Mucosa of rectum (tissue), 2 donors: ENCODE results near the gene CAPN10.

Source experiments
- H3K27ac ChIP-seq, 2 donors: one replicate each; pipeline ENCODE4 v1.7.0; 2013; ENCODE audit warnings: inconsistent platforms in 2 of 2, low read depth in 2 of 2, low read length in 2 of 2
- H3K27me3 ChIP-seq, 2 donors: one replicate each; pipeline ENCODE4 v1.7.0; 2013; ENCODE audit warnings: low read length in 2 of 2; ENCODE audit not compliant: control insufficient read depth in 2 of 2, insufficient read depth in 2 of 2
- H3K36me3 ChIP-seq, 2 donors: one replicate each; pipeline ENCODE4 v1.7.0; 2013; ENCODE audit warnings: low read length in 2 of 2; ENCODE audit not compliant: control insufficient read depth in 2 of 2, insufficient read depth in 2 of 2
- H3K4me1 ChIP-seq, 2 donors: one replicate each; pipeline ENCODE4 v1.7.0; 2013; ENCODE audit warnings: low read length in 2 of 2, mild to moderate bottlenecking in 1 of 2; ENCODE audit not compliant: control insufficient read depth in 2 of 2, insufficient read depth in 2 of 2
- H3K4me3 ChIP-seq, 2 donors: one replicate each; pipeline ENCODE4 v1.7.0; 2013; ENCODE audit warnings: low read length in 2 of 2
- H3K9ac ChIP-seq, 2 donors: one replicate each; pipeline ENCODE4 v1.7.0; 2013; ENCODE audit warnings: low read length in 2 of 2, low read depth in 1 of 2, mild to moderate bottlenecking in 1 of 2
- H3K9me3 ChIP-seq, 2 donors: one replicate each; pipeline ENCODE4 v1.7.0; 2013; ENCODE audit warnings: low read length in 2 of 2; ENCODE audit not compliant: control insufficient read depth in 2 of 2
- donor health status: healthy.
- donor health status: Normal muscosa, but diverticular disease.

CAPN10 gene

DNA sequence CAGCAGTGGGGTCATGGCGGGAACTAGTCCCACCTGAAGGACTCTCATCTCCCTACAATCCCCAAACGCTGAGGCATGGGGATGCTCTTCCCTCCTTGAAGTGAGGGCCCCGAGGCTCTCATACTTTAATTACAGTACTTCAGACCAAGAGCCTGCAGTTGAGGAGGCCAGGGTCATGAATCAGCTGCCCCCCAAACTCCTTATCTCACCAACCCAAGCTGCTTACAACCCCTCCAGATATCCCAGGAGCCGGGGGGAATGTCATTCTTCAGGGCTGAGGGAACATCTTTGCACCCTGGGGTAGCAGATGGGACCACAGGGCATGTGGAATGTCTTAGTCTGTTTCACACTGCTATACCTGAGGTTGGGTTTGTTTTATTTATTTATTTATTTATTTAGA lies 2.8 kb upstream of the CAPN10 start:
- H3K27ac ChIP-seq = no peak overlapping the region
- no peak overlapping the region for H3K4me3 ChIP-seq
- H3K9me3 ChIP-seq = no peaks in the 10 kb centered on the region
- H3K36me3 ChIP-seq = peaks cover 0 to 3% of the 10 kb centered on the region in 2 donors
- peaks cover 29 to 40% of the 10 kb centered on the region in 2 donors for H3K4me1 ChIP-seq
- H3K27me3 ChIP-seq = no peaks in the 10 kb centered on the region
- H3K9ac ChIP-seq = no peak overlapping the region

DNA sequence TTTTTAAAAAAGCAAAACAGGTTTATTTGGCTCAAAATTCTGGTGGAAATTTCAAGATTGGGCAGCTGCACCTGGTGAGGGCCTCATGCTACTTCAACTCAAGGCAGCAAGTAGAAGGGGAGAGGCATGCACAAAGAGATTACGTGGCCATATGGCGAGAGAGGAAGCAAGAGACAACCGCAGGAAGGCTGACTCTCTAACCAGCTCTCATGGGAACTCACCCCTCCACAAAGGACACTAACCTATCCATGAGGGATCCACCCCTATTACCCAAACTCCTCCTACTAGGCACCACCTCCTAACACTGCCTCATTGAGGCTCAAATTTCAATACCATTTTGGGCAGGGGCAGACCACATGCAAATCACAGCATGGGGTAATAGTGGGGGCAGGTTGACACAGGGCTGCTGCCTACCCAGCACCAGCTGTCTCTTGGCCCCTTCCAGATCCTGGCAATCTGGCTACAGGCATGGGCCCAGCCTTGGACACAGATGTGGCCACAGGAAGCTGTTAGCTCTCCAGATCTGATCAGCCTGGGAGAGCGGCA lies 2.0 kb upstream of the CAPN10 start:
- H3K4me3 ChIP-seq = peak overlapping the region in 1 of 2 donors; percentile 99
- peaks cover 27 to 32% of the 10 kb centered on the region in 2 donors for H3K4me1 ChIP-seq
- peak overlapping the region in 1 of 2 donors; percentile 98 for H3K9ac ChIP-seq

DNA sequence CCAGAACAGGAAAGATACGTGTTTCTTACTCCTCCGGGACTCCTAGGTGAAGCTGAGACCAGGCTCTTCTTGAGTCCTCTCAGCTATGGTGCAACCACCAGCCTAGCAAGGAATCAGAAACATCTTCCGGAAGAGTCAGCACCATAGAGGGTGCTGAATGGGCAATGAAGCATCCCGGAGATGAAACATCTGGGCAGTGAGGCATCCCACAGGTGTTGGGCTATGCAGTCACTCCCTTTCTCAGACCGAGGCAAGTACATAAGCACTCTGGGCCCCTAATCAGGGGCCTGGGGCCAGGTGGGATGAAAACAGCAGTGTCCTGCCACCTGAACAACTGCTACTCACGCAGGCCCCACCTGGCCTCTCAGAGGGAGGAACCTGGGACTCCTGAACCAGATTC lies 1.4 kb upstream of the CAPN10 start:
- no peaks in the 10 kb centered on the region for H3K27me3 ChIP-seq
- H3K27ac ChIP-seq = peak overlapping the region; percentile 8 to 95
- H3K36me3 ChIP-seq = peaks cover 3 to 9% of the 10 kb centered on the region in 2 donors
- H3K4me1 ChIP-seq = peaks cover 26 to 30% of the 10 kb centered on the region in 2 donors
- no peaks in the 10 kb centered on the region for H3K9me3 ChIP-seq
- peak overlapping the region; percentile 86 to 99 for H3K4me3 ChIP-seq
- H3K9ac ChIP-seq = peak overlapping the region; percentile 88 to 98

More for the DNA sequence above, 2.0 kb upstream of the CAPN10 start:
- Histone ChIP-seq H3K9me3 (no peaks in the 10 kb centered on the region), H3K27me3 (no peaks in the 10 kb centered on the region), H3K27ac (peak overlapping the region; percentile 8 to 95), H3K36me3 (peaks cover 0 to 6% of the 10 kb centered on the region in 2 donors)

DNA sequence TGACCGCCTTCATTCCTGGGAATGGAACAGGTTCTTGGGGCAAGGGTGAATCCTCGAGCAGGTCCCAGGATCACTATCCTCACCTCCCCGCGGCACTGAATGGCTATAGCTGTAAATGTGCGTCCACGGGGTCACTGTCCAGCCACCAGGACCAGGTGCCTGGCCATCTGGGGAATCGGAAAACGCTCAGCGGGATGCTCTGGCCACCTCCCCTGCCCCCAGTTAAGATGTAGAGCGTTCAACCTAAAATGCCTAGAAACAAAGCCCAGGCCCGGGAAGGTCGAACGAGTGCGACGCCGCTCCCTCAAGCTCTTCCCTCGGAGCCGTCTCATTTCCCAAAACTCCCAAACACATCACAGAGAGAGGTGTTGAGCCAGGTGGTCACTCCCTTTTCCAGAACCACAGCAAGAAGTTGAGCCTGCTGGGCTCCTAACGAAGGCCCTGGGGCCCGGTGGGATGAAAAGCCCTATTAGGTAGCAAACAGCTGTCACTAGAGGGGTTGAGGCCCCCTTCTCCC lies 795 bp upstream of the CAPN10 start:
- H3K9ac ChIP-seq = peak overlapping the region; percentile 88 to 98
- H3K36me3 ChIP-seq = peaks cover 3 to 11% of the 10 kb centered on the region in 2 donors
- no peaks in the 10 kb centered on the region for H3K27me3 ChIP-seq
- peaks cover 24 to 26% of the 10 kb centered on the region in 2 donors for H3K4me1 ChIP-seq
- peak overlapping the region; percentile 86 to 99 for H3K4me3 ChIP-seq
- H3K27ac ChIP-seq = peak overlapping the region; percentile 85 to 95
- H3K9me3 ChIP-seq = no peaks in the 10 kb centered on the region

DNA sequence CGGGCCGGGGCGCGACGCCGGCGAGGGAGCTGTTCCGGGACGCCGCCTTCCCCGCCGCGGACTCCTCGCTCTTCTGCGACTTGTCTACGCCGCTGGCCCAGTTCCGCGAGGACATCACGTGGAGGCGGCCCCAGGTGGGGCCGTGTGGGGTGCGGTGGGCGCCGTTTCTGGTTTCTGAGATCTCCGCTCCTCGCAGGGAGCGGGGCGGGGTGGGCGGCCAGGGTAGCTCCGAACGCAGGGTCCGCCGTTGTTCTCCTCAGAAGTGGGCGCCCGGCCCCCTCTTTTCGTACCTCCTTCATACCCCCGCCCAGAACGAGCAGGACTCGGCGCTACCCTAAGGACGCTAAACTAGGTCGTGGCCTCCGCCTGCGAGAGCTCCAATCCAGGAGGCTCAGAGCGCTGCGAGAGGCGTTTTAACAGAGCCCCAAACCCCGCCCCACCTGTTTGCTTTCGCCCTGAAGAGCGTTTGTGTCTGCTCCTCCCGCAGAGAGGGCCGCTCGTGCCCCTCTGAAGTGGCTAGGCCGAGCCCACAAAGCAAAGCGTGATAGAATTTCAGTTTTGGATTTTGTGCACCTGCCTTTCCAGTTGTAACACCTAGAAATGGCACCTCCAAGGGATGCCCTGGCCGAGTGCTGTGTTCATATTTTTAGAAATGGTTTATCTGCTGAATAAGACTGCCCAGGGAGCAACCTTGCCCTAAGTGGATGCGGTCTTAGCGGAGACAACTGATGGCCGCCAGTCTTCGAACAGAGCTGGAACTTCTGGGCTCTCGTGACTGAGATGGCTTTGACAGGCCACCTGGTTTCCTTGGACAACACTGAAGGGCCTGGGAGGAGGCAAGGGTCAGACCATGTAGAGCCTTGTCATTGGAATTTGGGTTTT lies 626 bp downstream of the CAPN10 start:
- Histone ChIP-seq H3K4me1 (peaks cover 24 to 26% of the 10 kb centered on the region in 2 donors), H3K4me3 (peak overlapping the region; percentile 76 to 86), H3K9me3 (no peaks in the 10 kb centered on the region), H3K27ac (peak overlapping the region; percentile 45 to 70), H3K27me3 (no peaks in the 10 kb centered on the region), H3K36me3 (peaks cover 9 to 22% of the 10 kb centered on the region in 2 donors), H3K9ac (peak overlapping the region; percentile 71 to 72)

DNA sequence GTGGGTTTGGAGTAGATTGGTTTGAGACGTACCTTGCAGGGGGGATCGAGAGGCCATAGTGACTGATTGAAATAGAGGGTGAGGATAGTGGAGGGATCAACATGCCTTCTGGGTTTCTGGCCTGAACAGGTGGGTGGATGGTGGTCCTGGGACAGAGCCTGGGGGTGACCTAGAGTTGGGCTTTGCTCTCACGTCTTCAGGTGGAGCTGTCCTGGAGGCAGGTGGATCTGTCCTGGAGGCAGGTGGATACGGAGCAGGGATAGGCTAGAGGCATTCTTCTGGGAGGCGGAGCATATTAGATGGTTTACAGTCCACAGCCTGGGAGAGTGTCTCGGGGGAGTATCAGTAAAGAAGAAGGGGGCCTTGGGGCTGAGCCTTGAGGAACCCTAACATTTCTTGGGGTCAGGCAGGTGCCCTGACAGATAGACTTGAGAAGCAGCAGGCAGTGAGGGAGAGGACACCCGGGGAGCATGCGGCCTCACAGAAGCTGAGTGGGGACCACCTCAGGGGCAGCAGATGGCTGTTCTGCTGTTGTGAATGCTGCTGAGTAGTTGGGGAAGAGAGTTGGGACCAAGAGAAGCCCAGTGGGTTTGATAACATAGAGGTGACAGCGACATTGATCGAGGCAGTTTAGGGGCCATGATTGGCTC lies 1.6 kb downstream of the CAPN10 start:
- Histone ChIP-seq H3K4me3 (peak overlapping the region in 1 of 2 donors; percentile 76), H3K9ac (peak overlapping the region; percentile 15 to 71), H3K36me3 (peaks cover 9 to 26% of the 10 kb centered on the region in 2 donors), H3K4me1 (peaks cover 24 to 26% of the 10 kb centered on the region in 2 donors), H3K9me3 (no peaks in the 10 kb centered on the region), H3K27ac (no peak overlapping the region), H3K27me3 (no peaks in the 10 kb centered on the region)

DNA sequence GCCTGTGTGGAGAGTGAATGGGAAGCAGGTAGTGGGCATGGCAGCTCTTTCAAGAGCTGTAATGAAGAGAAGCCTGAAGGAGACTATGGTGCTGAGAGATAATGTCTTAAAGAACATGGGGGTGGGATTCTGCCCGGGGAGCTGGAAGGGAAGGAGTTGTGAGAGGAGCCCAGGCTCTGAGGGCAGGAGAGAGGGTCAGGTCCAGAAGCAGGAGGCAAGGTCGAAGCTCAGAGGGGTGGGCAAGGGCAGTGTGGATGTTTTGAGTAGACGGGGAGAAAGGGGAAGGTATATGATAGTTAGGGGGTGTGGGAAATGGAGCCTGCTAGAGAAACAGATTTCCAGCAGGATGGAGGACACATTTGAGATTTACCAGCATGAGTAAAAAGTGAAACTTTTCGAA lies 2.1 kb downstream of the CAPN10 start:
- Histone ChIP-seq H3K4me1 (peaks cover 24 to 26% of the 10 kb centered on the region in 2 donors), H3K27ac (no peak overlapping the region), H3K9ac (no peak overlapping the region), H3K27me3 (no peaks in the 10 kb centered on the region), H3K4me3 (no peak overlapping the region), H3K9me3 (no peaks in the 10 kb centered on the region), H3K36me3 (peaks cover 9 to 23% of the 10 kb centered on the region in 2 donors)

DNA sequence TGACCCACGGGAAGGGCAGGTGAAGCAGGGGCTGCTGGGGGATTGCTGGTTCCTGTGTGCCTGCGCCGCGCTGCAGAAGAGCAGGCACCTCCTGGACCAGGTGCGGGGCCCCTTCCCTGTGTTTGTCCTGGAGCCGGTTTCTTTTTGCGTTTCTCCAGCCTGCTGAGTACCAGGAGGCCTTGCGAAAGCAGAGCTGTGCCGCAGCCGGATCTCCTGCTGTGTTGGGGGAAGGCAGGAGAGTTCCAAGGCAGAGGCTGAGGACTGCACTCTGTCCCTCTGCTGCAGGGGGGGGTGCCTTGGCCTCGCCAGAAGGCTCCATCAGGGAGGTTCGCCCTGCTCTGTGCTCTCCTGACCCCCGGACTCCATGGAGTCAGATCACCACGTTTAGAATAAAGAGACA lies 2.8 kb downstream of the CAPN10 start:
- H3K27me3 ChIP-seq = no peaks in the 10 kb centered on the region
- H3K36me3 ChIP-seq = peaks cover 12 to 26% of the 10 kb centered on the region in 2 donors
- H3K27ac ChIP-seq = no peak overlapping the region
- no peak overlapping the region for H3K9ac ChIP-seq
- no peak overlapping the region for H3K4me3 ChIP-seq
- no peaks in the 10 kb centered on the region for H3K9me3 ChIP-seq
- peaks cover 24 to 26% of the 10 kb centered on the region in 2 donors for H3K4me1 ChIP-seq

DNA sequence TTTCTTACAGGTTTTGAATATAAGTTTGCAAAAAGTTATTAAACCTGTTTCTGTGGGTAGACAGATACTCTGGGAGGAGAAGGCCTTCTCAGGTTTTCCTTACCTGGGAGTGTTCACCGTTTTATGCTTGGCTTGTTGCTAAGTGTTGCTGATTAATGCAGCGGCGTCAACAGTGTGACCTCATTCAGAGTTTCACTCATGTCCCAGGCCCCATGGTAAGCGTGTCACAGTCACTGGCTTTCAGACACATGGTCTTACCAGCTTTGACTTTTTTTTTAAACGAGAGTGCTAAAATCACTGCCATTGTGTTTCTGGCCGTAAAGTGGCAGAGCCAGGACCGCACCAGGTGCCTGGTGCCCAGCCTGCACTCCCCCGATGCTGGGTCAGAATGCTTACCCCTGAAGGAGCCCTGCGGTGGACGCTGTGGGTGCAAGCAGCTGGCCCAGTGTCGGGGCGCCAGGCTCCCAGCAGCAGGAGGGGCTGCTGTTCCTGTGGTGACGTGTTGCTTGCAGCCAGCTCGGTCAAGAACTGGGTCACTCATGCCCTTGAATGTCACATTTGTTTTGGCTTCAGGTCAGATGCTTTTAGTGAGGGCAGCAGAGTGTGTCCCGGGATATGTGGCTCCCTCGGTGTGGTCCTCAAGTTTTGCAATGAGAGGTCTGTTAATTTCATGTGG lies 3.5 kb downstream of the CAPN10 start:
- Histone ChIP-seq H3K9ac (no peak overlapping the region), H3K4me1 (peaks cover 18 to 20% of the 10 kb centered on the region in 2 donors), H3K4me3 (no peak overlapping the region), H3K9me3 (no peaks in the 10 kb centered on the region), H3K27ac (no peak overlapping the region), H3K36me3 (peaks cover 12 to 26% of the 10 kb centered on the region in 2 donors), H3K27me3 (no peaks in the 10 kb centered on the region)
